ENCODE results near the gene LCN12.

LCN12 gene

GRCh38 chr9:136951541-136952320, at the start of gene LCN12:
LCN12 (plus strand) TSS chr9:136952273; CDS start chr9:136952328, 55 bp downstream.
- FAIRE-seq = no peak

- no peak for FAIRE-seq
These were observed 49.0 kb upstream of the LCN12 start for GRCh38 chr9:136903041-136903554.

- no peak for FAIRE-seq
These were observed 45.8 kb upstream of the LCN12 start for GRCh38 chr9:136906266-136906665.

- no peak for FAIRE-seq
These were observed 44.8 kb upstream of the LCN12 start for GRCh38 chr9:136907011-136907914.

- FAIRE-seq = no peak
These were observed 41.7 kb upstream of the LCN12 start for GRCh38 chr9:136910197-136910900.

GRCh38 chr9:136910901-136911245, 41.2 kb upstream of the LCN12 start:
- no peak for FAIRE-seq

- no peak for FAIRE-seq
These were observed 38.2 kb upstream of the LCN12 start for GRCh38 chr9:136913701-136914438.

- FAIRE-seq = no peak
These were observed 36.3 kb upstream of the LCN12 start for GRCh38 chr9:136915632-136916329.

- FAIRE-seq = no peak
These were observed 35.5 kb upstream of the LCN12 start for GRCh38 chr9:136916330-136917184.

- FAIRE-seq = no peak
These were observed 34.2 kb upstream of the LCN12 start for GRCh38 chr9:136917902-136918301.

- no peak for FAIRE-seq
These were observed 32.0 kb upstream of the LCN12 start for GRCh38 chr9:136920069-136920468.

- FAIRE-seq = no peak
These were observed 31.3 kb upstream of the LCN12 start for GRCh38 chr9:136920734-136921231.

GRCh38 chr9:136921307-136921706, 30.8 kb upstream of the LCN12 start:
- FAIRE-seq = no peak

- FAIRE-seq = no peak
These were observed 30.4 kb upstream of the LCN12 start for GRCh38 chr9:136921718-136922117.

- FAIRE-seq = no peak
These were observed 29.5 kb upstream of the LCN12 start for GRCh38 chr9:136922540-136922939.

- no peak for FAIRE-seq
These were observed 28.2 kb upstream of the LCN12 start for GRCh38 chr9:136923881-136924280.

GRCh38 chr9:136925414-136926153, 26.5 kb upstream of the LCN12 start:
- FAIRE-seq = no peak

- FAIRE-seq = no peak
These were observed 25.8 kb upstream of the LCN12 start for GRCh38 chr9:136926154-136926704.

GRCh38 chr9:136926749-136927148, 25.3 kb upstream of the LCN12 start:
- FAIRE-seq = no peak

All from TTC549 (cell line).